HG03135 (cell line): Measurements from ENCODE around the gene HCN3.
"Not testable (repeated sequence)": the region's sequence is repeated elsewhere in the genome, so short reads cannot be mapped to it uniquely, and the experiment has no call there.

ENCODE experiments used
- ATAC-seq: cut with Tn5 transposase; IDR thresholded peaks from one replicate; pipeline ENCODE4 v1.9.1; 2021; ENCODE audit warnings: mild to moderate bottlenecking, moderate library complexity; ENCODE audit not compliant: unreplicated experiment

HCN3 gene

GRCh38 chr1:155277070-155277901 is at the start of gene HCN3:
Gene HCN3 (plus strand): TSS chr1:155277463. CDS start chr1:155277591, 128 bp downstream.
- ATAC-seq = peak; percentile 60

- no peak for ATAC-seq
Observed at GRCh38 chr1:155228096-155228427, 49.2 kb upstream of the HCN3 start.

DNA sequence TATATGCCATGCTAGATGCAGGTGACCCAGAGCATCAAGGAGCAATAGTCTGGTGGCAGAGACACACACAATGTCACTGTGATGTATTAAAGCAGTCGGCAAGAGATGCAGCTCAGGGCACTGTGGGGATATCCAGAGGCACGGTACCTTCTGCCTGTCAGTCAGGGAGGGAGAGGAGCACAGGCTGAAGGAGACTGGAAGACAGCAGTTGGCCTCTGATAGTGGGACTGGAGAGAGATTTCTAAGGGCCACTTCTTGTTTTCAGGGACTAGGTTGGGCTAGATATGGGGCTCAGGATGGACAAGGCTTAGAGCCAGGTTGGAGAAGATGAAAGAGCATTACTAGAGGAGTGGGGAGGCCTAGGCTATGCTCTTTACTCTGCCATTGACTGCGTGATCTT is 46.0 kb upstream of the HCN3 start:
- ATAC-seq = not testable (repeated sequence)

DNA sequence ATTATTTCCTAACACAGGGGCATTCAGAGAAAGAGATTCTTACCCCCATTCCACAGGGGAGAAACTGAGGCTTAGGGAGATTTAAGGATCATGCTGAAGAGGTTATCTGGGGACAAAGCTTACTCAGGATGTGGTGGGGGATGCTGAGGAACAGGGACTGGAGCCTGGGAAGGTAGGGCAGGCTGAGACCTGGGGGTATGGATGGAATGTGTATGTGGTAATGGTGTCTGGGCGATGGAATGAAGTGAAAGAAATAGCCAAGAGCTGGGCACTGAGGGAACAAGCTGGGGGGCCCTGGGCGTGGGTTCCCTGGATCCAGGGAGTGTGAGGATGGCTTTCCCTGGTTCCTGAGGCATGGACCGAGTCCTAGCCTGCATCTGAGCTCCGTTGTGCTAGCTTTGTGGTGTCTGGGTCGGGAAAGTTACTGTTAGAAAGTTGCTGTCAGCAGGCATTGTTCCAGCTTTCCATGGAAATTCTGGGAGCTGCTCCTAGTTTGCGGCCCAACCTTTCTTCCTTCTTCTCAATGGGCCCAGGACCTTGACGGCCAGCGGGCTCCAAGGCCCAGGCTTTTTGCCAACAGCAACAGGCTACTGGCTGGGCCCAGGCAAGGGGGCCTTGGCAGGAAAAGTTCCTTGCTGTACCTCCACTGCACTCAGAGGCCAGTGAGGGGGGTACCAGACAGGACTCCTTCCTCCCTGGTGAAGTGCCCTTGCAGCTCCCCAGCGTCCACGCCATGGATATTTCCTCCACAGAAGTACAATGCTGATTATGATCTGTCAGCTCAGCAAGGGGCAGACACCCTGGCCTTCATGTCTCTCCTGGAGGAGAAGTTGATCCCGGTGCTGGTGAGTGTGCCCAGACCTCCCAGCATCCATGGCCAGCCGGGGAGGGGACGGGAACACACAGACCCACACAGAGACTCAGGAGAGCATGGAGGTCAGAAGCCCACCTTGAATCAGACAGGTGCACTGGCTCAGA is 45.0 kb upstream of the HCN3 start:
- not testable (repeated sequence) for ATAC-seq

DNA sequence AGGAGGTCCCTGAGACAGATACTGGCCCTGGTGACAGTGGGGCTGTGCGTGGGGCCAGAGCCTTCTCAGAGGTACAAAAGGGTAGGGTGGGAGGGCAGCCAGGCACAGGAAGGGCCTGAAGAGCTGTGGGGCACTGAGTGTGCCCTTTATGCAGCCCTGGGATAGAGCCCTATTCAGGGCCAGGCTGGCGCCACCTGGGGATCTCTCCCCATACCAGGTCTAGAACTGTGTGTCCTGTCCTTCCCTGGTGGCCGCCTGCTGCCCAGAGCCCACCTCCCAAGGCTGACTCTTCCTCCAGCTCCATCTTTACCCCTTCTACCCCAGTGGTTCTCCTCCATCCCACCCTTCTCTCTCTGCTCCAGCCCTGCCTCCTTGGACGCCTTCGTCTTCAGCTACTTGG is 43.8 kb upstream of the HCN3 start:
- ATAC-seq = not testable (repeated sequence)

- not testable (repeated sequence) for ATAC-seq
Observed at GRCh38 chr1:155235375-155235774, 41.9 kb upstream of the HCN3 start.

DNA sequence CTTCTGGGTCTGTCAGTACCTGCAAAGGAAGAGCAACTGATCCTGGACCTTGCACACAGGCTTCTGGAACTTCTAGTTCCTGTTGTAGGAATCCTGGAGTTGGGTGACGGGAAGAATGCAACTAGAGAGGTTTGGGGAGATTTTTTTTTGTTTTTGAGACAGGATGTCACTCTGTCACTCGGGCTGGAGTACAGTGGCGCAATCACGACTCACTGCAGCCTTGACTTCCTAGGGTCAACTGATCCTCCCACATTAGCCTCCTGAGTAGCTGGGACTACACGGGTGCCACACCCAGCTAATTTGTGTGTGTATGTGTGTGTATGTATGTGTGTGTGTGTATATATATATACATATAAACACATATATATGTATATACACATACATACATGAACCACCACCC is 40.8 kb upstream of the HCN3 start:
- no peak for ATAC-seq

DNA sequence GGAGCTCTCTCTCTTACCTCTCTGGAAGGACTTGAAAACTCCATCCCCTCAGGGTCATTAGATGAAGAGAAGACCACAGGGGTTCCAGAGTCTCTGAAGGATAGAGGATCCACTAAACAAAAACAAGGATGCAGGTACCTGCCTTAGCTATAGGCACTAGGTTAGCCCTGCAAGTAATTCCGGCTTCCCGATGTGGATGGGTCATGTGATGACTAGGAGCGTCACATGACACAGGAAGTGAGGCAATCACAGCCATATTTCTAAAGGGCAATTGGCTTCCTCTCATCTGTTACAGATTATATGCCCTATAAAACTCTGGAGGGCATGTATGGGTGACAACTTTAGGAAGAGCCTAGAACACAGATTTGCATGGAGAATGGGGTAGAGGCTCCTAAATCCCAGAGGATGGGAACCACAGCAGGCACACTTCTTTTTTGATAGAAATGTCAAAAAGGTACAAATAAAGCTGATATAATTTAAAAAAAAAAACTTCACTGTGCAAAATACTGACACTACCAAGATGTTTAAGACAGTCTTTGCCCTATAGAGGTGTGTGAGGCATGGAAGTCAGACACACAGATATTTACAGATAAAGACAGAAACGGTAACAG is 36.1 kb upstream of the HCN3 start:
- no peak for ATAC-seq

DNA sequence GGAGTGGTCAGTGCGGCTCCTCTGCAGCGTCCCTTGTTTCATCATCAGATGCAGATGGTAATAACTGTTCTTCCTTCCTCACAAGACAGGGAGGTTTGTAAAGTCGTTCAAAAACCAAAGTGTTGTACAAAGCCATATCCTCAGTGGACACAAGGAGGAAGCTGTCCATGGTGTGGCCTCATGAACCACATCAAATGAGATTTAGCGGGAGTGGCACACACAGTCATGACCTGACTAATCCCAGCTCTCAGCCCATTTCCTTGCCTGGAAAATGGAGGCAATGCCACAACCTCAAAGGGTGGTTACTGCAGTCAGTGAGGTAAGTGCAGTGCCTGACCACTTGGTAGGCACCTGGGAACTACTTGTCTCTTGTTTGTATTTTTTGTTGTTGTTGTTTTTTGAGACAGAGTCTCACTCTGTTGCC is 35.4 kb upstream of the HCN3 start:
- no peak for ATAC-seq

- no peak for ATAC-seq
Observed at GRCh38 chr1:155242805-155243358, 34.4 kb upstream of the HCN3 start.

DNA sequence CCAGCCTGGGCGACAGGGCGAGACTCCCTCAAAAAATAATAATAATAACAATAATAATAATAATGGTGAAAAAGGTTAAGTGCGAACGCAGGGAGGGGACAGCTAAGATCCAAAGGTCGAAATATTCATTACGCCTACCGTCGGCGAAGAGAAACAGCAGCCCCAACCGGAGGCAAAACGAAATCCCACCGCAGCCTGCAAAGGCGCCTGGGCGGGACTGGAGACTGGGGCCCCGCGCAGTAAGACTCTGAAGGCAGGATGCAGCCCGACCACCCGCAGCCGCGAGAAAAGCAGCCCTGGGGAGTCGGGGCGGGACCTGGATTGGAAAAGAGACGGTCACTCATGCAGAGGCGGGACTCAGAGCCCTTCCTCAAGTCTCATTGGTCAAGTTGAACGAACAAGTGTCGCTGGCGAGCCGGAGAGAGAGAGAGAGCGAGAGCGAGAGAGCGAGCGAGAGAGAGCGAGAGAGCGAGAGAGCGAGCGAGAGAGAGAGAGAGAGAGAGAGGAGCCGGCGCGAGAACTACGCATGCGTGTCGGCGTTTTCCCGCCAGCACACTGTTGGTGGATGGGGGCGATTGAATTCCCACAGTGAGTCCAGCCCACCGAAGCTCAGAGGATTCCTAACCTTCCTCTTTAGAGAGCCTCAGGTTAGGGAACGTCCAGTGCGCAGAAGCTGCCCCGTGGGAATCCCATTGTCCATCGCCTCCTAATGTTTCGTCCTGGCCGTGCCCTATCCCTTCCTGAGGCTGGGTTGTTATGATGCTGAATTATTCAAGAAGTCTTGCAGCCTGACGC is 32.7 kb upstream of the HCN3 start:
- peak; percentile 87 for ATAC-seq

- peak; percentile 11 for ATAC-seq
Observed at GRCh38 chr1:155245163-155245524, 32.1 kb upstream of the HCN3 start.

- ATAC-seq = not testable (repeated sequence)
Observed at GRCh38 chr1:155246796-155247195, 30.5 kb upstream of the HCN3 start.

DNA sequence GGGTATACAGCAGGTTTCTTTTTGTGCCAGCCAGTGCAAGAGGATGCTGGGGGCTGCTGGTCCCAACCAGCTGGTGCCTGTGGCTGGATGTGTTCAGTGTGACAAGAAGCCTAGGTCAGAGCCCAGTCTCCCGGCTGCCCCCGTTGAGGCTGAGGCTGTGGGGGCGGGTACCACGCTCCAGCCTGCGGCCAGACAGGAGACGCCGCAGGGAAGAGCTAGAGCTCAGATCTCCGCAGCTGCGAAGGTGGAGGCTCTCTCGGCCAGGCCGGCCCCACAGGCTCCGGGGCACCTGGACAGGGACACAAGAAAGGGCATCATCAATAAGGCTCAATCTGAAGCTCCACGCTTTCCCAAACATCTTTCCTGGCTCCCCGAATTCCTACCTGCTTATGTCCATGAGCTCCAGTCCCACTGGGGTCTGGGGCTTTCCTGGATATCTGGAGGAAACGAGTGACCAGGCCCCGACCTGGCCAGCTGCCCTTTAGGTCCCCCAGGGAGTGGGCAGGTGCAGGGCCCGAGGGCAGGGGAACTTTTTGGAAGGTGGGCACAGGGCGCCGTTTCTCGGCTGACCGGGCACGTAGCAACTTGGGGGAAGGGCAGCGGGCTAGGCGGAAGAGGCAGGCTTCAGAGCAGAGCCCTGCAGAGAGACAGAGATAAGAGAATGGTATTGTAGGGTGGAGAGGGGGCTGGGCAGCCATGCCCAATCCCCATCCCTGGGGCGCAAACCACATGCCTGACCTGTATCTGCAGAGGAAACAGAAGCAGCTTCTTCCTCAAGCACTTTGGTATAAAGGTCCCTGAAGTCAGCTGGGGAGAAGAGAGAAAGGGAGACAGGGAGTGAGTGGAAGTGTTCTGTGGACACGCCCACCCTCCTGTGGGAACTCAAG is 29.4 kb upstream of the HCN3 start:
- no peak for ATAC-seq

DNA sequence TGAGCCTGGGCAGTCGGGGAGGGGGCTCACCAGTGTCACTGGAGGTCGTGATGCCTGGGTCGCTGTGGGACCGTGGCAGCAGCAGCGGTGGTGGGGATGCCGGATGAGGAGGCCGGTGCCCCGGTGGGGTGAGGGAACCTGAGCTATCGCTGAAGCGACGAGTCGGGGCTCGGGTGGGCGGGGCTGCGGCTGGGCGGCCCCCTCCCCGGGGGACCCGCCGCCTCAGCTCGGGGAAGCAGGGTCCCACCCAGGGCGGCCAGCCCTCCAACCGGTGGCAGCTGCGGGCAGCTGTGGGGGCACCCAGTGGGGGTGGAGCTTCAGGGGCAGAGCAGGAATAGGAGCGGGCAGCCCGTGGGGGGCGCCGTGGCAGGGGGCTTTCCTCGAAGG is 27.0 kb upstream of the HCN3 start:
- peak; percentile 8 for ATAC-seq

GRCh38 chr1:155250633-155251449 is 26.4 kb upstream of the HCN3 start:
- peak; percentile 81 for ATAC-seq

GRCh38 chr1:155251566-155251965 is 25.7 kb upstream of the HCN3 start:
- ATAC-seq = no peak

- no peak for ATAC-seq
Observed at GRCh38 chr1:155253208-155253607, 24.1 kb upstream of the HCN3 start.
